ENCODE measurements around the gene BEND3. TPM values are rescaled to one million over a fixed set of nuclear protein-coding genes. Genes with fewer than 3 reads are reported as not detected.

BEND3 gene
- total RNA-seq, 2 experiments from 2014 or later = 0.82 to 0.92 TPM

DNA sequence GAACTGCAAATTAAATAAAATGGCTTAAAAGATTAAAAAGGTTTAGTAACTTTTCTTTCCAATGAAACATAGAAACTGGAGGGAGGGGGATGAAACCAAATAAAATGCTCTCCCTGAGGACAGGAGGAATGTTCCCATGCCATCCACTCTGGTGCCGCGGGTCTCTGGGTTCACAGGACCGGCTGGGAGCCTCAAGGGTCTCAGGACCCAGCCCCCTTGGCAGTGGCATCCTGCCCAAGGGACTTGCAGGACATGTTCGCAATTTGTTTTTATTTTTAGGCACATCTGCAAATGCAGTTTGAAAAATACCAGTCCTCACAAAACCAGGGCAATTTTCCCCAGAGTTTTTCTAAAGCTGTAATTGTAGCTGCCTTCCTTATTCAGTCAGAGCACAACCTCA lies 7.5 kb downstream of the BEND3 start:
- Histone ChIP-seq H3K4me1 (ENCODE audit: insufficient read depth, low read length) (no peaks in the 10 kb centered on the region), H3K27me3 (ENCODE audit: control insufficient read depth in 1 of 2, insufficient read depth in 2 of 2, low read length in 2 of 2) (no peaks in the 10 kb centered on the region), H3K9me3 (ENCODE audit: control insufficient read depth in 1 of 2, insufficient read depth in 1 of 2, low read length in 2 of 2) (no peaks in the 10 kb centered on the region), H3K4me3 (ENCODE audit: low read length) (no peak overlapping the region), H3K27ac (ENCODE audit: low read depth in 1 of 2, low read length in 2 of 2) (no peak overlapping the region), H3K36me3 (ENCODE audit: insufficient read depth, low read length) (no peaks in the 10 kb centered on the region)
- Mint-ChIP-seq H3K27ac (no peak overlapping the region), H3K9me3 (no peaks in the 10 kb centered on the region), H3K27me3 (no peaks in the 10 kb centered on the region), H3K36me3 (ENCODE audit: low read depth) (no peaks in the 10 kb centered on the region), H3K4me1 (ENCODE audit: low read depth) (no peaks in the 10 kb centered on the region), H3K4me3 (no peak overlapping the region)
- TF ChIP-seq, protein P1, sequence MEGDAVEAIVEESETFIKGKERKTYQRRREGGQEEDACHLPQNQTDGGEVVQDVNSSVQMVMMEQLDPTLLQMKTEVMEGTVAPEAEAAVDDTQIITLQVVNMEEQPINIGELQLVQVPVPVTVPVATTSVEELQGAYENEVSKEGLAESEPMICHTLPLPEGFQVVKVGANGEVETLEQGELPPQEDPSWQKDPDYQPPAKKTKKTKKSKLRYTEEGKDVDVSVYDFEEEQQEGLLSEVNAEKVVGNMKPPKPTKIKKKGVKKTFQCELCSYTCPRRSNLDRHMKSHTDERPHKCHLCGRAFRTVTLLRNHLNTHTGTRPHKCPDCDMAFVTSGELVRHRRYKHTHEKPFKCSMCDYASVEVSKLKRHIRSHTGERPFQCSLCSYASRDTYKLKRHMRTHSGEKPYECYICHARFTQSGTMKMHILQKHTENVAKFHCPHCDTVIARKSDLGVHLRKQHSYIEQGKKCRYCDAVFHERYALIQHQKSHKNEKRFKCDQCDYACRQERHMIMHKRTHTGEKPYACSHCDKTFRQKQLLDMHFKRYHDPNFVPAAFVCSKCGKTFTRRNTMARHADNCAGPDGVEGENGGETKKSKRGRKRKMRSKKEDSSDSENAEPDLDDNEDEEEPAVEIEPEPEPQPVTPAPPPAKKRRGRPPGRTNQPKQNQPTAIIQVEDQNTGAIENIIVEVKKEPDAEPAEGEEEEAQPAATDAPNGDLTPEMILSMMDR (IDR thresholded peaks at IDR 0.05) = no peak
- POLR2A ChIA-PET = no interaction called here
- DNase-seq (no peak), ATAC-seq (ENCODE audit: poor library complexity) (no peak)
- intact Hi-C loops (cut with DNase I, micrococcal nuclease) = no loop called here
- CTCF ChIA-PET = no interaction called here

DNA sequence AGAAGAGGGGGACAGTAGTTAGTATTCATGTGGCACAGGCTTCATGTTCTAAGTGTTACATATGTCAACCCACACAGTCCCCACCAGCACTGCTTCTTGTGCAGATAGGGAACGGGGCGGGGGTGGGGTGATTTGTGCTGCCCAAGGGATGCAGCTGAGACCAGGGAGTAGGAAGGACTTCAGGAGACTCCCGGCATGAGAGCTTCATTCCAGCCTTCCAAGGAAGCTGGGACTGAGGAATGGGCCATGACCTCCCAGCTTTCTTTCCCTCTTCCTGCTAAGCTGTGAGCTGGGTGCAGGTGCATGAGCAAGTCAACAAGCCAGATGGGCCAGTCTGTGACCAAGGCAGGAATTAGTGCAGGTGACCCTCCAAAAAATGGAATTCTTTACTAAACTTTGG lies 9.2 kb downstream of the BEND3 start:
- POLR2A ChIA-PET = no interaction called here

DNA sequence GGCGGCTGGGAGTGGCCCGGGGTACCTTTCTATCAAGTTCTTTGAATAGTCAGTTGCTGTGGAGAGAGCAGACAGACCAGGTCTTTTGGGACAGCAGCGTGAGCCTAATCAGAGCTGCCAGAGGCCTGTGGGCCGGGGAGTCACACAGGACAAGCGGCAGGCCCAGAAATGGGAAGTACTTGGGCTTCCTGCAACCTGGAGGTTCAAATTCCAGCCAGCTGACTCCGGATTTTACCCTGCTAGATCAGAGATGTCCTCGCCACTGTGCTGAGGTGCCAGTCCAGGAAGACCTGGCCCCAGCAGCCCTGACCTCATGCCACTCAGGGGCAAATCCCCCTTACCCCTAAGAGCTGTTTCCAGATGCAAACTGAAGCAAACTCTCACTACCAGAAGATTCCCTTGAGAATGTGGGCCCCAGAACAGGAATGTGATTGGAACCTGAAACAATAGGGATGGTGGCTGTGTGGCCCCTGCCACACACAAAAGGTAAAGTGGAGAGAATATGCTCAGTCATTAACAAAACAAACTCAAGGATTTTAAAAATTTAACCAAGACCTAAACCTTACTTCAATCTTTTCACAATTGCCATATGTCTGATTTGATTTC lies 9.7 kb downstream of the BEND3 start:
- Histone ChIP-seq H3K36me3 (ENCODE audit: insufficient read depth, low read length) (no peaks in the 10 kb centered on the region), H3K27me3 (ENCODE audit: control insufficient read depth in 1 of 2, insufficient read depth in 2 of 2, low read length in 2 of 2) (no peaks in the 10 kb centered on the region), H3K4me1 (ENCODE audit: insufficient read depth, low read length) (no peaks in the 10 kb centered on the region), H3K4me3 (ENCODE audit: low read length) (no peak overlapping the region), H3K27ac (ENCODE audit: low read depth in 1 of 2, low read length in 2 of 2) (no peak overlapping the region), H3K9me3 (ENCODE audit: control insufficient read depth in 1 of 2, insufficient read depth in 1 of 2, low read length in 2 of 2) (no peaks in the 10 kb centered on the region)
- no peak overlapping the region for H3K4me3 Mint-ChIP-seq
- no peaks in the 10 kb centered on the region for H3K9me3 Mint-ChIP-seq
- H3K36me3 Mint-ChIP-seq (ENCODE audit: low read depth) = no peaks in the 10 kb centered on the region
- ChIA-PET CTCF (no interaction called here), POLR2A (no interaction called here)
- no peak overlapping the region for H3K27ac Mint-ChIP-seq
- intact Hi-C loops (cut with DNase I, micrococcal nuclease) = no loop called here
- TF ChIP-seq, protein P1 (IDR thresholded peaks at IDR 0.05) = no peak
- no peaks in the 10 kb centered on the region for H3K27me3 Mint-ChIP-seq
- ATAC-seq (ENCODE audit: poor library complexity) = no peak
- H3K4me1 Mint-ChIP-seq (ENCODE audit: low read depth) = no peaks in the 10 kb centered on the region
- DNase-seq = no peak

More for the DNA sequence above, 9.2 kb downstream of the BEND3 start:
- Histone ChIP-seq H3K36me3 (ENCODE audit: insufficient read depth, low read length) (no peaks in the 10 kb centered on the region), H3K27me3 (ENCODE audit: control insufficient read depth in 1 of 2, insufficient read depth in 2 of 2, low read length in 2 of 2) (no peaks in the 10 kb centered on the region), H3K4me1 (ENCODE audit: insufficient read depth, low read length) (no peaks in the 10 kb centered on the region), H3K4me3 (ENCODE audit: low read length) (no peak overlapping the region), H3K9me3 (ENCODE audit: control insufficient read depth in 1 of 2, insufficient read depth in 1 of 2, low read length in 2 of 2) (no peaks in the 10 kb centered on the region), H3K27ac (ENCODE audit: low read depth in 1 of 2, low read length in 2 of 2) (no peak overlapping the region)
- no peak for DNase-seq
- Mint-ChIP-seq H3K9me3 (no peaks in the 10 kb centered on the region), H3K4me1 (ENCODE audit: low read depth) (no peaks in the 10 kb centered on the region), H3K4me3 (no peak overlapping the region), H3K27me3 (no peaks in the 10 kb centered on the region), H3K27ac (no peak overlapping the region), H3K36me3 (ENCODE audit: low read depth) (no peaks in the 10 kb centered on the region)
- CTCF ChIA-PET = no interaction called here
- ATAC-seq (ENCODE audit: poor library complexity) = no peak
- intact Hi-C loops (cut with DNase I, micrococcal nuclease) = no loop called here
- TF ChIP-seq, protein P1 (IDR thresholded peaks at IDR 0.05) = no peak

All from CD4-positive, alpha-beta T cell (primary cell).